GM20431 (cell line): ENCODE results near the gene ARID5B.

Experiments used
- in situ Hi-C: fragments of 300-500 bp; cut with MseI, MboI; formaldehyde crosslinking; loops from one replicate; pipeline ENCODE4 v1.15.0; 2020; ENCODE audit warnings: low sequenced_read_pairs; ENCODE audit not compliant: unreplicated experiment

The ARID5B gene

GRCh38 chr10:62054408-62054807 is 152.9 kb downstream of the ARID5B start:
- in situ Hi-C loops, result no loop called here

DNA sequence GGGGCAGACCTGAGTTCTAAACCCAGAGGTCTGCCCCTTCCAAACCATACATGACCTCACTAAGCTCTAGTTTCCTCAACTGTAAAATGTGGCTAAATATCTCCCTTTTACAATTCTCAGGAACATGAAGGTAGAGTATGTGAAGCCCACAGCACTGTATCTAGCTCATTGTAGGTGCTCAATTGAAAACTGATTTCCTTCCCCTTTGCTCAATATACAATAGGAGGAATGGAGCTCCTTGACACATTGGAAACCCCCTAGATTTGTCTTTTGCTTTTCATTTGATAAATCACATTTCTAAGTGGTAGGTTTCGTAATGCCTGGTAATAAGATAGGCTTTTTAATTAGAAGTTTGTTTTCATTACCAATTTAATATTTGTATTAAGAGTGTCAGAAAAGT is 153.3 kb downstream of the ARID5B start:
- in situ Hi-C loops, result no loop called here

GRCh38 chr10:62056219-62056618 is 154.7 kb downstream of the ARID5B start:
- in situ Hi-C loops, result no loop called here

GRCh38 chr10:62056698-62057097 is 155.2 kb downstream of the ARID5B start:
- in situ Hi-C loops, result no loop called here

DNA sequence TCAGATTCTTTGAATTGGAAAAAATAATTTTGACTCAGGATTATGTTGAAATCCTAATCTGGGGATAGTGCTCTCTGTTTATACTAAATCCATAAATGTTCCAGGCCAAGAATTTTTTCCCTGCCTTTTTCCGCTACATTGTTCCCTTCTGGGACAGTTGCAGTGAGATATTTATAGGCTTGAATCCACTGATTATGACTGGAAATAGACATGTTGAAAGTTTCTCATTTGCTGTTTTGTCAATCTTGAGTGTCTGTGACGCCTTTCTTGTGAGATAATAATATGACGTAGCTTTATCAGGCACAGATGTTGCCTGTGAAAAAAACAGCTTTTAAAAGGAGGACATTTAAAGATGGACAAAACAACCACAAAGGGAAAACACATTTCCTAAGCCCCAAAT is 155.9 kb downstream of the ARID5B start:
- in situ Hi-C loops, result no loop called here

DNA sequence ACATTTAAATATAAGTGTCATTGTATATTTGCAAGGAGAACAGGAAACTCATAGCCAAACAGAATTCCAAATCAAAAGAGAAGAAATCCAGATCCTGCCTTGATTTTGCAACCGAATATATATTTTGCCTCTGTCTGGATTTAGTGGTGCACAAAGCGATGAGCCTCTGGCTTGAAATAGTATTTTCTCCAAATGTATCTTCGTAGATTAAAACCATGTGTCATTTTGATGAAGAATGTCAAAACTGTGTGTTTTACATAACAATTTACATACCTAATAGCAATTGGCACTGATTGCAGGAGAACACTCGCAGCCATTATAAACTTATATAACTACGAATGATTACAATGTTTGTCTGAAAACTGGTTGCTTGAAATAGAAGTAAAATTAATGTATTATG is 156.4 kb downstream of the ARID5B start:
- in situ Hi-C loops, result no loop called here

DNA sequence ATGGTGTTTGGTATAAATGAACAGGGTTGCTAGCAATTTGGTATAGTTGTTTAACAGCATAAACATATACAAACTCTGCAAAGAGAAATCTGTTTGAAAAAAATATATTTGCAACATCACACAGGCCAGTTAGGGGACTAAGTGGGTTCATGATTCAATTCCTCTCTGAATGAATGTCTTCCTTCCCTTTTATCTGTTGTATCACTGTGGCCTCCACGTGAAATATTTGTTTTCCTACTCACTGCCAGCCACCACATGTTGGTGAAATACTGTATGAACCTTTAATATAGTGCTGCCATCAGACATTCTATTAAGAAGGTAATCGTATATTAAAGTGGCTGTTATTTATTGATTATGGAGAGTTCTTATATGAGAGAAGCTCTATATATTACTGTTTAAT is 157.0 kb downstream of the ARID5B start:
- in situ Hi-C loops, result no loop called here

DNA sequence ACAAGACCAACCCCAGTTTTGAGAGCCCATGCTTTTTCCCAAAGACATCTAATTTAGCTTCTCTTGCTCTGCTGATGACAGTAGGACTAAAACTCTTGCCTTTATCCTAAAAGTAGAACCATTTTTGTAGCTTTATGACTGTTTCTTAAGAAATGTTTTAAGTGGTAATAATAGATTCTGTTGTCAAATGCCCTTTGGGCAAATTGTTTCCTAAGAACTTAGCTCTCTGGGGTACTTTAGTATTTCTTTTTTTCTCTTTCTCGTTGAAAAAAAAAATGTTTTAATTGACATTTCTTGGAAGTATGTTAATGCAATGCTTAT is 157.4 kb downstream of the ARID5B start:
- in situ Hi-C loops, result no loop called here

GRCh38 chr10:62059217-62059920 is 157.9 kb downstream of the ARID5B start:
- in situ Hi-C loops, result no loop called here

DNA sequence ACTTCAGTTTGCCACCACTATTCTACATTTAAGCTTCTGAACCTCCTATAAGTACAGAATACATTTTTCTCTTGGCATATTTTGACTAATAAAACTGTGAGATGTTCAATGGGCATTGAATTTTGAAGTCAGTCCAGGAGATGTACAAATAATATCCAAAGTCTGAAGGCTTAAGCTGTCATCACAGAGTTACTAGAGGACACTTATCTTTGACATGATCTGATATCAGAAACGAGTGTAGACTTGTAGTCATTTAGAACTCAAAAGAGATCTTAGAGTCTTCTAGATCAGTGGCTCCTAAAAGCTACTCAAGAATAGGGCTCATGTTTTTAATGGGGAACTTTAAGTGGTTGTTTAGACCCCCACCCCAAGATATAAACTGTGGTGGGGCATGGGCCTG is 160.5 kb downstream of the ARID5B start:
- in situ Hi-C loops, result no loop called here

GRCh38 chr10:62062752-62063512 is 161.4 kb downstream of the ARID5B start:
- in situ Hi-C loops, result no loop called here

- in situ Hi-C loops, result no loop called here
Measured at GRCh38 chr10:62063795-62064472, 162.4 kb downstream of the ARID5B start.

- in situ Hi-C loops, result no loop called here
Measured at GRCh38 chr10:62067560-62067959, 166.1 kb downstream of the ARID5B start.

DNA sequence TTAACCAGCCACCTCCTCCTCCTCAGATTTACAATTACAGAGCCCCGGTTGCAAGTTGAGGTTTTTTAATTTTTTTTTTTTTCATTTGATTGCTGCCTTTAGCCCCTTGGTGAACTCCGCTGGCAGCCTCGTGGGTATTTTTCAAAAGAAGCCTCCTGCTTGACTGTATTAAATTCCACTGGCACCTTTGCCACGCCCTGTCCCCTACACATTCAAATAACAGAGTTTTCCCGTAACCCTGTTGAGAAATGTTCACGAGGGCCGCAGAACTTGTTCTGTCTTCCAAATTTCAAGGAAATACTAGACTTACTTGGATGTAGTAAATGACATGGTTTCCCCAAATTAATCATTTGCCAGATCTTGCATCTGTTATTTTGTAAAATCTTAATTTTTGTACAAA is 167.0 kb downstream of the ARID5B start:
- in situ Hi-C loops, result no loop called here

DNA sequence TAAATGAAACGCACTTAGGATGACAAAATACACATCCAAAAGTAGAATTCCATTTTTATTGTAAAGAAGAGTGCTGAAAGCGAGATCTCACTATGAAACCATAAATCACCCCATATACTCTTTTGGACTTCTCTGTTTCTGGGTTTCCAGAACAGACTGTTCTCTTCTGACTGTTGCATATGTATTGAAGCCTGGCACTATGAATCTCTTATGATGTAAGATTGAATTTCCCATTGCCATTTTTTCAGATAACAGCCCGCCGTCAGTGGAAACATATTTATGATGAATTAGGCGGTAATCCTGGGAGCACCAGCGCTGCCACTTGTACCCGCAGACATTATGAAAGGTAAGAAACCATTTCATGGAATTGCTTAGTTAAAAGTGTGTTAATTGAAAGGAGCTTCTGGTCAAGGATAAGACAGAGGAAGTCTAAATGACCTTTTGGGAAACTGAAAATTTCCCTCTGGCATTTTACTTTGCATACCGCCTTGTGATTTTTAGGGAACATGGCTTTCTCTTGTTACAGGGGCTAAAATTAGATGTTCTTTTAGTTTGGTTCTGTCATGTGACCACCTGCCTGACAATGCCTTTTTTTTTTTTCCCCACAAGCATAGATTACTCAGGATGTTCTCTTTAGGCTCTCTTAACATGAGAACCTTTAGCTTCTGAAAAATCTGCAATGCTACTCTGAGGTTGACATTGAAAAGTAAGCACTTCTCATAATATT is 168.1 kb downstream of the ARID5B start:
- in situ Hi-C loops, result no loop called here

GRCh38 chr10:62071846-62072281 is 170.4 kb downstream of the ARID5B start:
- in situ Hi-C loops, result no loop called here

GRCh38 chr10:62072901-62073300 is 171.4 kb downstream of the ARID5B start:
- in situ Hi-C loops, result no loop called here

- in situ Hi-C loops, result no loop called here
Measured at GRCh38 chr10:62073429-62073828, 171.9 kb downstream of the ARID5B start.

DNA sequence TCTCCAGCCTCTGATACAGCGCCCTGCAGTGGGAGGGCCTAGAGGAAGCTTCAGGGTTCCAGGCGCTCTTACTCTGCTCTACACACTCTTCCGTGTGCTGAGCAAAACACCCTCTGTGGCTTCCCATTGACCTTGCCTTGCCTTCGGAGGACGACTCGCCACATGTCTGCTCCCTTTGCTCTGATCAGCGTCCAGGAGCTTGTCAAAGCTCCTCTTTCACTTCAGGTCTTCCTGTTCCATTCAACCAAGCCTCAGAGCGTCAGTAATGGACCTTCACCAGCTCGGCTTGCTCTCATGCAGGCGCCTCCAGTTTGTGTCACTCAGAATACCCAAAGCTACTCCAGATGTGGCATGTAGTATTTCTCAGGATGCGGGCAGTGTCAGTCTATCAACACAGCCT is 173.9 kb downstream of the ARID5B start:
- in situ Hi-C loops, result no loop called here

GRCh38 chr10:62075912-62076311 is 174.4 kb downstream of the ARID5B start:
- in situ Hi-C loops, result no loop called here

DNA sequence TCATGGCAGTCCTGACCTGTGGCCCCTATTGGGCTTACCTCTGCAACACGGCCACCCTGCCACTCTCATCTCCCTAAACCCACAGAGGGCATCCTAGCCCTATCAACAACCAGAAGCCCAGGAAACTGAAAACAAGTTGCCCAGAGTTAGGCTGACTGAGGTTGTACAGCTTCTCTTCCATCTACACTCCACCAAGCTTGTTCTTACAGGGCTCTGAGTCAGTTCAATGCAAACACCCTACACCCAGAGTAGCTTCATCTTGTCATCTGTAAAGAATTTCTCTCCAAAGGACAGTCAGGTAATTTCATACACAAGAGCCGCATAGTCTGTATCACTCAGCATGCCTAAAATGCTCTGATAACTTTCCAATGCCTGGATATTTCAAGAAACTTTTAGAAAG is 175.4 kb downstream of the ARID5B start:
- in situ Hi-C loops, result no loop called here
